Ectodermal cell (in vitro differentiated cells): ENCODE results near the gene PHKB.

Experiments
- H3K27ac ChIP-seq: 2 replicates; pipeline ENCODE4 v1.7.0; 2013; ENCODE audit warnings: mild to moderate bottlenecking, low read depth, low read length; ENCODE audit not compliant: insufficient read depth, poor library complexity, severe bottlenecking
- H3K27me3 ChIP-seq: 2 replicates; pipeline ENCODE4 v1.7.0; 2013; ENCODE audit warnings: mild to moderate bottlenecking, low read length; ENCODE audit not compliant: insufficient read depth, control insufficient read depth, poor library complexity, severe bottlenecking
- H3K36me3 ChIP-seq: one replicate; pipeline ENCODE4 v1.7.0; 2013; ENCODE audit warnings: low read length; ENCODE audit not compliant: control insufficient read depth, insufficient read depth
- H3K4me1 ChIP-seq: one replicate; pipeline ENCODE4 v1.7.0; 2013; ENCODE audit warnings: low read length; ENCODE audit not compliant: control insufficient read depth, insufficient read depth
- H3K4me3 ChIP-seq: 2 replicates; pipeline ENCODE4 v1.7.0; 2013; ENCODE audit warnings: low read depth, low read length, control low read depth; ENCODE audit not compliant: insufficient read depth
- H3K9me3 ChIP-seq: 2 replicates; pipeline ENCODE4 v1.7.0; 2013; ENCODE audit warnings: mild to moderate bottlenecking, low read length, moderate library complexity; ENCODE audit not compliant: control insufficient read depth
- WGBS, 2 experiments: methylation state at CpG; one replicate each; pipeline ENCODE4 v1.1.7; 2013; ENCODE audit warnings: missing lambda C conversion rate in 2 of 2; 5-methylcytosine and 5-hydroxymethylcytosine counted together

PHKB gene

GRCh38 chr16:47499700-47500264 is 38.7 kb downstream of the PHKB start:
- Histone ChIP-seq H3K27me3 (no peaks in the 10 kb centered on the region), H3K9me3 (no peaks in the 10 kb centered on the region), H3K4me3 (no peak overlapping the region), H3K36me3 (no peaks in the 10 kb centered on the region), H3K4me1 (no peaks in the 10 kb centered on the region), H3K27ac (no peak overlapping the region)
- 94 to 95% methylated on average over 9 of the region's 9 CpGs for WGBS, 2 experiments

- Histone ChIP-seq H3K27ac (no peak overlapping the region), H3K9me3 (no peaks in the 10 kb centered on the region), H3K4me1 (no peaks in the 10 kb centered on the region), H3K27me3 (no peaks in the 10 kb centered on the region), H3K4me3 (no peak overlapping the region), H3K36me3 (no peaks in the 10 kb centered on the region)
- 92 to 96% methylated on average over 1 of the region's 1 CpG for WGBS, 2 experiments
Observed at GRCh38 chr16:47503936-47504335, 42.8 kb downstream of the PHKB start.

- Histone ChIP-seq H3K36me3 (no peaks in the 10 kb centered on the region), H3K27ac (no peak overlapping the region), H3K27me3 (no peaks in the 10 kb centered on the region), H3K4me3 (no peak overlapping the region), H3K4me1 (no peaks in the 10 kb centered on the region), H3K9me3 (no peaks in the 10 kb centered on the region)
- WGBS, 2 experiments, result 95 to 96% methylated on average over 7 of the region's 7 CpGs
Observed at GRCh38 chr16:47504599-47504998, 43.5 kb downstream of the PHKB start.

- Histone ChIP-seq H3K4me3 (no peak overlapping the region), H3K36me3 (no peaks in the 10 kb centered on the region), H3K27ac (no peak overlapping the region), H3K9me3 (no peaks in the 10 kb centered on the region), H3K27me3 (no peaks in the 10 kb centered on the region), H3K4me1 (no peaks in the 10 kb centered on the region)
- 95 to 99% methylated on average over 2 of the region's 2 CpGs for WGBS, 2 experiments
Observed at GRCh38 chr16:47506800-47507199, 45.7 kb downstream of the PHKB start.

GRCh38 chr16:47507701-47508100 is 46.6 kb downstream of the PHKB start:
- H3K27ac ChIP-seq, result no peak overlapping the region
- 100% methylated on average over 1 of the region's 1 CpG for WGBS, 2 experiments

GRCh38 chr16:47511882-47512281 is 50.8 kb downstream of the PHKB start:
- Histone ChIP-seq H3K4me1 (no peaks in the 10 kb centered on the region), H3K36me3 (peaks cover 8% of the 10 kb centered on the region), H3K4me3 (no peak overlapping the region), H3K9me3 (no peaks in the 10 kb centered on the region), H3K27me3 (no peaks in the 10 kb centered on the region), H3K27ac (no peak overlapping the region)
- WGBS, 2 experiments, result 85 to 89% methylated on average over 4 of the region's 4 CpGs

More at GRCh38 chr16:47507701-47508100, 46.6 kb downstream of the PHKB start:
- Histone ChIP-seq H3K36me3 (no peaks in the 10 kb centered on the region), H3K4me3 (no peak overlapping the region), H3K9me3 (no peaks in the 10 kb centered on the region), H3K27me3 (no peaks in the 10 kb centered on the region), H3K4me1 (no peaks in the 10 kb centered on the region)

GRCh38 chr16:47519037-47519436 is 57.9 kb downstream of the PHKB start:
- no peaks in the 10 kb centered on the region for H3K4me1 ChIP-seq
- H3K36me3 ChIP-seq, result peaks cover 8% of the 10 kb centered on the region
- H3K4me3 ChIP-seq, result no peak overlapping the region
- H3K9me3 ChIP-seq, result no peaks in the 10 kb centered on the region
- H3K27me3 ChIP-seq, result no peaks in the 10 kb centered on the region
- no peak overlapping the region for H3K27ac ChIP-seq

GRCh38 chr16:47519546-47519945 is 58.4 kb downstream of the PHKB start:
- no peak overlapping the region for H3K4me3 ChIP-seq
- H3K27me3 ChIP-seq, result no peaks in the 10 kb centered on the region
- H3K27ac ChIP-seq, result no peak overlapping the region
- peaks cover 5% of the 10 kb centered on the region for H3K36me3 ChIP-seq
- WGBS, 2 experiments, result 93 to 97% methylated on average over 2 to 3 of the region's 3 CpGs
- H3K4me1 ChIP-seq, result no peaks in the 10 kb centered on the region
- no peaks in the 10 kb centered on the region for H3K9me3 ChIP-seq

- H3K27me3 ChIP-seq, result no peaks in the 10 kb centered on the region
- no peak overlapping the region for H3K4me3 ChIP-seq
- peaks cover 5% of the 10 kb centered on the region for H3K36me3 ChIP-seq
- H3K9me3 ChIP-seq, result no peaks in the 10 kb centered on the region
- 93 to 97% methylated on average over 2 of the region's 2 CpGs for WGBS, 2 experiments
- H3K27ac ChIP-seq, result no peak overlapping the region
- no peaks in the 10 kb centered on the region for H3K4me1 ChIP-seq
Observed at GRCh38 chr16:47519996-47520679, 59.0 kb downstream of the PHKB start.

- no peaks in the 10 kb centered on the region for H3K27me3 ChIP-seq
- H3K4me3 ChIP-seq, result no peak overlapping the region
- H3K27ac ChIP-seq, result no peak overlapping the region
- no peaks in the 10 kb centered on the region for H3K9me3 ChIP-seq
- no peaks in the 10 kb centered on the region for H3K4me1 ChIP-seq
- WGBS, 2 experiments, result 75 to 82% methylated on average over 2 of the region's 2 CpGs
- H3K36me3 ChIP-seq, result no peaks in the 10 kb centered on the region
Observed at GRCh38 chr16:47523342-47524006, 62.3 kb downstream of the PHKB start.
